GM12892 (cell line): ENCODE data around the gene PRKN.

Experiments used
- POLR2A ChIP-seq: IDR thresholded peaks from 2 replicates; pipeline ENCODE4 v1.6.1; 2011; ENCODE audit warnings: low read depth, low read length, control low read depth
- POLR2AphosphoS5 ChIP-seq: IDR thresholded peaks from 2 replicates; pipeline ENCODE4 v1.6.1; 2011; ENCODE audit warnings: low read depth, low read length, control low read depth

GRCh38 chr6:162325826-162326225 is 401.7 kb downstream of the PRKN start:
- TF ChIP-seq POLR2A (no peak), POLR2AphosphoS5 (no peak)
